PC-9 (cell line): ENCODE results near the gene IRS1. TPM values are rescaled to one million over a fixed set of nuclear protein-coding genes. Genes with fewer than 3 reads are reported as not detected.

Experiments
- BruUV-seq: library from RNA; stranded (reverse); fragments of 400-500 nt; replicated peaks from 2 replicates; lab custom pipeline; 2021; lab: Mats Ljungman, UMichigan
- CTCF ChIA-PET: fragments of 300-600 bp; sonication (Branson Sonifier 250); formaldehyde crosslinking; loops from one replicate; lab custom pipeline; 2022; ENCODE audit warnings: antibody characterized with exemption; lab: Charles Lee
- POLR2A ChIA-PET: fragments of 300-600 bp; sonication (Branson Sonifier 250); formaldehyde crosslinking; loops from one replicate; lab custom pipeline; 2022; ENCODE audit warnings: antibody characterized with exemption; ENCODE audit not compliant: unreplicated experiment; lab: Charles Lee
- DNase-seq, 2 experiments: peaks; one replicate each; pipeline versions ENCODE4 v3.0.0 to v3.0.0-alpha.2; 2015 to 2022; ENCODE audit warnings: mixed read lengths in 1 of 2
- H2AFZ ChIP-seq: fragments of 200-600 bp; sonication (generic); 2 replicates; pipeline ENCODE4 v1.8.1; 2017; ENCODE audit warnings: antibody characterized with exemption
- H3F3A ChIP-seq: fragments of 200-600 bp; sonication (generic); 2 replicates; pipeline ENCODE4 v1.8.1; 2017; ENCODE audit warnings: antibody characterized with exemption, mild to moderate bottlenecking, low read depth; ENCODE audit not compliant: insufficient read depth
- H3K27ac ChIP-seq: fragments of 200-600 bp; sonication (generic); 2 replicates; pipeline ENCODE4 v1.6.1; 2016; ENCODE audit warnings: mixed run types
- H3K27me3 ChIP-seq: fragments of 200-600 bp; sonication (generic); 2 replicates; pipeline ENCODE4 v1.6.1; 2016; ENCODE audit warnings: low read depth, mixed run types; ENCODE audit not compliant: insufficient read depth
- H3K36me3 ChIP-seq: fragments of 200-600 bp; sonication (generic); 2 replicates; pipeline ENCODE4 v1.6.1; 2016; ENCODE audit warnings: low read depth, mixed run types
- H3K4me1 ChIP-seq: fragments of 200-600 bp; sonication (generic); replicated peaks from 2 replicates; pipeline ENCODE4 v1.6.1; 2016; ENCODE audit warnings: mixed run types; ENCODE audit not compliant: insufficient read depth
- H3K4me2 ChIP-seq: fragments of 200-600 bp; sonication (generic); 2 replicates; pipeline ENCODE4 v1.6.1; 2017; ENCODE audit warnings: mixed run types
- H3K4me3 ChIP-seq: fragments of 200-600 bp; sonication (generic); 2 replicates; pipeline ENCODE4 v1.6.1; 2016; ENCODE audit warnings: mixed run types
- H3K79me2 ChIP-seq: fragments of 200-600 bp; sonication (generic); 2 replicates; pipeline ENCODE4 v1.6.1; 2017; ENCODE audit warnings: low read depth, mixed run types
- H3K9me2 ChIP-seq: fragments of 200-600 bp; sonication (generic); 2 replicates; pipeline ENCODE4 v1.8.1; 2017; ENCODE audit warnings: mild to moderate bottlenecking; ENCODE audit not compliant: insufficient read depth
- H3K9me3 ChIP-seq: fragments of 200-600 bp; sonication (generic); 2 replicates; pipeline ENCODE4 v1.8.1; 2016; ENCODE audit warnings: low read depth; ENCODE audit not compliant: insufficient read depth
- H4K20me1 ChIP-seq: fragments of 200-600 bp; sonication (generic); 2 replicates; pipeline ENCODE4 v1.8.1; 2017; ENCODE audit not compliant: insufficient read depth
- CTCF ChIP-seq: fragments of 200-600 bp; sonication (generic); conservative IDR thresholded peaks from 2 replicates; pipeline ENCODE4 v1.6.1; 2017; ENCODE audit warnings: mixed run types, antibody characterized with exemption, mild to moderate bottlenecking, moderate library complexity
- EZH2 ChIP-seq: fragments of 200-600 bp; sonication (generic); IDR thresholded peaks from 2 replicates; pipeline ENCODE4 v1.8.0; 2017; ENCODE audit warnings: antibody characterized with exemption, low read depth
- intact Hi-C: fragments of 100-400 bp; cut with micrococcal nuclease; formaldehyde crosslinking; loops from one replicate; pipeline ENCODE4 v1.10.0; 2022; ENCODE audit not compliant: unreplicated experiment
- total RNA-seq: library from RNA; stranded (reverse); gene quantifications from 2 replicates; pipeline ENCODE4 v1.2.3, GENCODE V29; 2021

IRS1 gene
- total RNA-seq, 1 experiment from 2014 or later: 28.6 TPM

GRCh38 chr2:226839951-226840350, 40.3 kb upstream of the IRS1 start:
- Histone ChIP-seq H4K20me1 (no peaks in the 10 kb centered on the region), H3K9me3 (no peaks in the 10 kb centered on the region), H3K27ac (no peak overlapping the region), H3K27me3 (no peaks in the 10 kb centered on the region), H3K4me2 (no peak overlapping the region), H2AFZ (no peak overlapping the region), H3K4me1 (peaks cover 16% of the 10 kb centered on the region), H3K36me3 (0 out of 2 replicates have a peak, but pooled peaks cover 11% of the 10 kb centered on the region), H3K4me3 (no peak overlapping the region), H3K79me2 (peaks cover 37% of the 10 kb centered on the region), H3K9me2 (no peaks in the 10 kb centered on the region), H3F3A (peaks cover 15% of the 10 kb centered on the region)
- TF ChIP-seq CTCF (no peak), EZH2 (no peak)
- DNase-seq: no peak
- POLR2A ChIA-PET: no interaction called here
- intact Hi-C loops: loop anchor here (5.0 kb wide), 1 partner anchor 723 kb away; no protein-coding TSS in a partner anchor
- BruUV-seq: no TSS peak
- CTCF ChIA-PET: no interaction called here

GRCh38 chr2:226839161-226839560, 39.5 kb upstream of the IRS1 start:
- Histone ChIP-seq H3F3A (peaks cover 15% of the 10 kb centered on the region), H3K27ac (no peak overlapping the region), H3K79me2 (peaks cover 45% of the 10 kb centered on the region), H3K4me3 (no peak overlapping the region), H3K36me3 (0 out of 2 replicates have a peak, but pooled peaks cover 11% of the 10 kb centered on the region), H3K4me2 (no peak overlapping the region), H3K9me2 (no peaks in the 10 kb centered on the region), H3K9me3 (no peaks in the 10 kb centered on the region), H2AFZ (no peak overlapping the region), H3K4me1 (peaks cover 19% of the 10 kb centered on the region), H3K27me3 (no peaks in the 10 kb centered on the region), H4K20me1 (no peaks in the 10 kb centered on the region)
- CTCF ChIA-PET: no interaction called here
- BruUV-seq: no TSS peak
- POLR2A ChIA-PET: no interaction called here
- no peak for DNase-seq
- TF ChIP-seq CTCF (no peak), EZH2 (no peak)
- intact Hi-C loops: loop anchor here (5.0 kb wide), 1 partner anchor 722 kb away; no protein-coding TSS in a partner anchor

- Histone ChIP-seq H3K9me2 (no peaks in the 10 kb centered on the region), H3K27ac (no peak overlapping the region), H3K9me3 (no peaks in the 10 kb centered on the region), H3K79me2 (peaks cover 49% of the 10 kb centered on the region), H3K4me1 (peaks cover 24% of the 10 kb centered on the region), H3K36me3 (0 out of 2 replicates have a peak, but pooled peaks cover 11% of the 10 kb centered on the region), H3K4me3 (no peak overlapping the region), H3K27me3 (no peaks in the 10 kb centered on the region), H3F3A (peaks cover 15% of the 10 kb centered on the region), H2AFZ (no peak overlapping the region), H3K4me2 (no peak overlapping the region), H4K20me1 (no peaks in the 10 kb centered on the region)
- BruUV-seq: no TSS peak
- POLR2A ChIA-PET: no interaction called here
- DNase-seq: no peak
- TF ChIP-seq CTCF (no peak), EZH2 (no peak)
- CTCF ChIA-PET: no interaction called here
- intact Hi-C loops: loop anchor here (5.0 kb wide), 1 partner anchor 721 kb away; no protein-coding TSS in a partner anchor
Observed at GRCh38 chr2:226838722-226839121, 39.1 kb upstream of the IRS1 start.
